Chondrocyte (in vitro differentiated cells): ENCODE data around the gene ZNF140. TPM values are rescaled to one million over a fixed set of nuclear protein-coding genes. Genes with fewer than 3 reads are reported as not detected.

Source experiments
- DNase-seq: peaks from one replicate; pipeline ENCODE4 v3.0.0; 2021; ENCODE audit warnings: mixed read lengths, low spot score
- H3K27ac Mint-ChIP-seq: one replicate; pipeline ENCODE4 v1.8.0; 2021; ENCODE audit warnings: mild to moderate bottlenecking, moderate library complexity, mixed read lengths; ENCODE audit not compliant: unreplicated experiment
- H3K27me3 Mint-ChIP-seq: 2 replicates; pipeline ENCODE4 v1.8.0; 2021; ENCODE audit warnings: low read depth, mixed read lengths
- H3K36me3 Mint-ChIP-seq: 2 replicates; pipeline ENCODE4 v1.8.0; 2021; ENCODE audit warnings: low read depth, mixed read lengths
- H3K4me1 Mint-ChIP-seq: 2 replicates; pipeline ENCODE4 v1.8.0; 2021; ENCODE audit warnings: low read depth, mild to moderate bottlenecking, mixed read lengths
- H3K4me3 Mint-ChIP-seq: one replicate; pipeline ENCODE4 v1.8.0; 2021; ENCODE audit warnings: mild to moderate bottlenecking, moderate library complexity, mixed read lengths; ENCODE audit not compliant: unreplicated experiment
- H3K9me3 Mint-ChIP-seq: 2 replicates; pipeline ENCODE4 v1.8.0; 2021; ENCODE audit warnings: low read depth, mixed read lengths
- CTCF ChIP-seq: fragments of 200-600 bp; sonication (generic); IDR thresholded peaks from 2 replicates; pipeline ENCODE4 v1.5.0; 2021; ENCODE audit warnings: antibody characterized with exemption, mild to moderate bottlenecking, moderate library complexity
- total RNA-seq: library from RNA; stranded (reverse); gene quantifications from 3 replicates; pipeline ENCODE4 v1.2.1, GENCODE V29; 2021

The ZNF140 gene
- total RNA-seq, 1 donor from 2014 or later: 13.0 TPM

DNA sequence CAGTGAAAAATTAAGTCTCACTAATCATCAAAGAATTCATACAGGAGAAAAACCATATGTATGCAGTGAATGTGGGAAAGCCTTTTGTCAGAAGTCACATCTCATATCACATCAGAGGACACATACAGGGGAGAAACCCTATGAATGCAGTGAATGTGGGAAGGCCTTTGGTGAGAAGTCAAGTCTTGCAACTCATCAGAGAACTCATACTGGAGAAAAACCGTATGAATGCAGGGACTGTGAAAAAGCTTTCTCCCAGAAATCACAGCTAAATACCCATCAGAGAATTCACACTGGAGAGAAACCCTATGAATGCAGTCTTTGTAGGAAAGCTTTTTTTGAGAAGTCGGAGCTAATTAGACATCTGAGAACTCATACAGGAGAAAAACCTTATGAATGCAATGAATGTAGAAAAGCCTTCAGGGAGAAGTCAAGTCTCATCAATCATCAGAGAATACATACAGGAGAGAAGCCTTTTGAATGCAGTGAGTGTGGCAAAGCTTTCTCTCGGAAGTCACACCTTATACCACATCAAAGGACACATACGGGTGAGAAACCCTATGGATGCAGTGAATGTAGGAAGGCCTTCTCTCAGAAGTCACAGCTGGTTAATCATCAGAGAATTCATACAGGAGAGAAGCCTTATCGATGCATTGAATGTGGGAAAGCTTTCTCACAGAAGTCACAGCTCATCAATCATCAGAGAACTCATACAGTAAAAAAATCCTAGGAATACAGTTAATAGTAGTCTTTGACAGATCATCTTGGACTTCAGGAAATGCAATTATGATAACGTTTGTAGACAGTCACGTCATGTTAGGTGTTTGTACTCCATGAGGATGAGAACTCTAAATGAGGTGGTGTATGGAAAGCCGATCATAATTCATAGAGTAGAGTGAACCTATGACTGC, 22.3 kb upstream of the ZNF140 start:
- Mint-ChIP-seq H3K4me3 (no peak overlapping the region), H3K36me3 (peaks cover 71% of the 10 kb centered on the region), H3K4me1 (no peaks in the 10 kb centered on the region), H3K27me3 (no peaks in the 10 kb centered on the region), H3K9me3 (peaks cover 63% of the 10 kb centered on the region), H3K27ac (no peak overlapping the region)
- TF ChIP-seq CTCF: no peak
- DNase-seq: no peak

DNA sequence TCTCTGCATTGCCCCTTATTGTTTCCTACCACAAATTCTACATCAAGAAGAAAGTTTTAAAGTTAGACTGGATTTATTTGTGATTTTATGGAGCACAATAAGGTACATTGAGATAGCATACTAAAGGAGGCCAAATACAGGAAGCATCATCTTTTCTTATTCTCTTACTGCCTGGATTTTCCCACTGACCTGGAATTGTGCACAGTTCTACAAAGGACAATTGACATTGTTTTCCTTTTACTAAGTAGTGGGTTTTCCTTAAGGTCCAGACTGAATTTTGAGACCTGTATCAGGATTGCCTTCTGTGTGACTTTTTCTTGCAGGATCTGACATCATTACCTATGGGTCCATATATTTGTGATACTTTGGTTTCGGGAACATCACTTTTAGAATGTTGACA, 18.8 kb upstream of the ZNF140 start:
- peaks cover 74% of the 10 kb centered on the region for H3K9me3 Mint-ChIP-seq
- no peak overlapping the region for H3K27ac Mint-ChIP-seq
- H3K4me3 Mint-ChIP-seq: no peak overlapping the region
- peaks cover 58% of the 10 kb centered on the region for H3K36me3 Mint-ChIP-seq
- no peaks in the 10 kb centered on the region for H3K4me1 Mint-ChIP-seq
- no peak for TF ChIP-seq CTCF
- H3K27me3 Mint-ChIP-seq: no peaks in the 10 kb centered on the region
- no peak for DNase-seq

GRCh38 chr12:133063556-133063955, 17.2 kb upstream of the ZNF140 start:
- Mint-ChIP-seq H3K4me1 (no peaks in the 10 kb centered on the region), H3K36me3 (peaks cover 42% of the 10 kb centered on the region), H3K9me3 (peaks cover 68% of the 10 kb centered on the region), H3K27me3 (no peaks in the 10 kb centered on the region), H3K27ac (no peak overlapping the region), H3K4me3 (no peak overlapping the region)
- DNase-seq: no peak
- no peak for TF ChIP-seq CTCF

- Mint-ChIP-seq H3K27ac (no peak overlapping the region), H3K9me3 (peaks cover 57% of the 10 kb centered on the region), H3K27me3 (no peaks in the 10 kb centered on the region), H3K4me3 (no peak overlapping the region), H3K36me3 (peaks cover 21% of the 10 kb centered on the region), H3K4me1 (no peaks in the 10 kb centered on the region)
- TF ChIP-seq CTCF: no peak
- DNase-seq: no peak
Measured at GRCh38 chr12:133073836-133074235, 6.9 kb upstream of the ZNF140 start.

GRCh38 chr12:133080026-133080367, 726 bp upstream of the ZNF140 start:
- DNase-seq: peak; percentile 99
- no peak overlapping the region for H3K4me3 Mint-ChIP-seq
- H3K36me3 Mint-ChIP-seq: peaks cover 48% of the 10 kb centered on the region
- no peak for TF ChIP-seq CTCF
- H3K27me3 Mint-ChIP-seq: no peaks in the 10 kb centered on the region
- H3K4me1 Mint-ChIP-seq: no peaks in the 10 kb centered on the region
- H3K27ac Mint-ChIP-seq: no peak overlapping the region
- H3K9me3 Mint-ChIP-seq: peaks cover 53% of the 10 kb centered on the region
